Limb (tissue), 2 donors: Measurements from ENCODE around the gene MTUS2.

Source experiments
- DNase-seq, 2 donors: peaks; one replicate each; pipeline ENCODE4 v3.0.0-alpha.2; 2016; ENCODE audit errors: extremely low spot score in 2 of 2

The MTUS2 gene

DNA sequence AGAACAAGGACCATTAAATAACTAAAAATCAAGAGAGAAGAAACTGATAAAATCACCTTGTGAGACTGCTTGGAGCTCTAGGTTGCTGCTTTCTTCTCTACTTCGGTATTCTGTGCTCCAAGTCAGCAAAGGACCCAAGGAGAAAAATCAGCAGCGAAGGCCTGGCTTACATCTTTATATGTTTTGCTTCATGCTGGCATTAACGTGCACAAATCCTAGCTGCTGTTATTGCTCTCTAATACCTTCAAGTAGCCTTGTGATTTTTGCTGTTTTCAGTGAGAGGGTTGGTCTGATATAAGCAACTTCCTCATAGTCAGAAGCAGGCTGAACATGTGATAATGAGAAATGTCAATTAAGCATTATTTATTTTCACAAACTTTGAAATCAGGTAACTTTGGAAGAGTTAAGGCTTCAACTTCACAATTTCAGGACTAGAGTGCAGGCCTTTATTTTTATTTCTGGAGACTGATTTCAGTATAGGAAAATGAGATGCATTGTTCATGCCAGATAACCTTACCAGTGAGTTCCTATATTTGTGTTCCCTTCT is 410.2 kb downstream of the MTUS2 start:
- DNase-seq = no peak

DNA sequence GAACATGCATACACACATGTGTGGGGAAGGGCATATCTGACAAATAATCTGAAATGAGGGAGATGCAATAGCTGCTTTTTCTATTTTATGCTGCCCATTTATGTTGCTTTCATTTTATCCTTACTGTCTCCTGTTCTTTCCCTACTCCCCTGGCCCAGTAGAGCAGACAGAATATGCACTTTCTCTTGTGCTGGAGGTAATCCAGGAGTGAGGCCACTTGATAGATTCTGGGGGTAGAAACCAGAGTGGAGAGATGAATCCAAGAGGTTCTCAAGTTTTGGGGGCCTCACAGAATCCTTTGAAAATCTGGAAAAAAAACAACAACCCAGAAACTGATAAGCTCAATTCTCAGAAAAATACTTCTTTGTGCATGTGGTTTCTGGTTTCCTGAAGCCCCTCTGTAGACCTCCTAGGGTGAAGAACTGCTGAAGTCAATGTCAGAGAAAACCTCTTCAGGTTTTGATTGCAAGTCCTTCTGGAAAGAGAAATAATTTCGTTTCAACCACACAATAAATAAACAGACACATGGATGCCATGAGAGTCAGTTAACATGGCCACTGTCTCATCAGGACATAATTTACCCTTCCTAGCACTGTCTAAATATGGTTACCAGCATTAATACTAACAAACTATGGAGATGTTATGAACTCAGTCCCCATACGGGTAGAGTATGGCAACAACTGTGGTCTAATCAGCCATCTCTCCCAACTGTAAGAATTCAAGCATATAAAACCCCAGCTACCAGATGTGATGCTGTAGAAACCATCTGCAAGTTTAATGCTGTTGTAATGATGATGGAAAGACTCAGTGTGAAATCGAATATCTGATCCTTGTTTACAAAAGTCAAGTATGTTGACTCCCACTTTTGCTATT is 419.8 kb downstream of the MTUS2 start:
- no peak for DNase-seq

DNA sequence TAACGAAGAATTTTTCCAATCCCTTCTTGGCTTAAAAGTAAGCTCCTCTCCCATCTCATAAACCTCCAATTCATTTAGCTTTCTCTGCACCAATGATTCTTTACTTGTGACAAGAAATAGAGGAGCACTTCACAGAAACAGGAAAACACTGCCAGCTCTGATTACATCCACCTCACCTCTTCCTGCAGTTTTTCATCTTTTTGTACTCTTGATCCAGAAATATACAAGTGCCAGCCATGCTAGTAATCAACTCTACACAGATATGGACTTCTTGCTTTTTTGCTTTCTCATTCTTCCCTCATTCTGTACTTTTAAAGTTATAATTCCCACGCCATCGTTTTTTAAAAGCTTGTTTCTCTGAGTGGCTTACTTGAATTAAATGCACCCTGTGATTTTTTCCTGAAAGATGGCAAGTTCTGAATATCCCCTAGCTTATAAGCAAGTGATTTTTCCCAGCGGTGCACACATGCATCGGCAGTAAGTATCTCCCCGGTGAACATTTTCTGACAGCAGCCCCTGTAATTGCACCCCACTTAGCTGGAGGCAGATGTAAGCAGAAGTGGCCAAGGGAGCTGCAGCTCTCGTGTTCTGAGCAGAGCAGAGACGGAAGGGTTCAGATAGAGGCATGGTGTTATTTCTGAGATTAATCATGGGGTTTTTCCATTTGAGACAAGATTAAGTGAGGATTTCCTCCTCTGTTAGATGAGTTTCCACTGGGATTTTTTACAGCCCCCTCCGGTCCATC is 434.7 kb downstream of the MTUS2 start:
- no peak for DNase-seq

DNA sequence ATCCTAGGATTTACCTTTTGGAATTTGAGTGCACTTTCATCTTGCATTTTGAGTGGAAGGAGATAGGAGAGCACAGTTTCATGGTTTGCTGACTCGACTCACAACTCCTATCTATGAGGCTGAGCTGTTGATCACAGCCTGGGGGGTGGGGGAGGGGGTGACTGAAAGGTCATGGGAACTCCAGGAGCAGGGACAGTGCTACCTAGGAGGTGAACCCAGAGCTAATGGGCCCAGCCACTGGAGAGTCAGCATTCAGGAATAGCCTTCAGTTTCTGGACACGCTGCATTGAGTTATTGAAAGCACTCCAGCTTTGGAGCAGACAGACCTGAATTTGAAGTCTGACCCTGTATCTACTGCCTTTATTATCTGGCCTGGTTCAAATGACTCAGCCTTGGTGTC is 435.4 kb downstream of the MTUS2 start:
- DNase-seq = no peak

DNA sequence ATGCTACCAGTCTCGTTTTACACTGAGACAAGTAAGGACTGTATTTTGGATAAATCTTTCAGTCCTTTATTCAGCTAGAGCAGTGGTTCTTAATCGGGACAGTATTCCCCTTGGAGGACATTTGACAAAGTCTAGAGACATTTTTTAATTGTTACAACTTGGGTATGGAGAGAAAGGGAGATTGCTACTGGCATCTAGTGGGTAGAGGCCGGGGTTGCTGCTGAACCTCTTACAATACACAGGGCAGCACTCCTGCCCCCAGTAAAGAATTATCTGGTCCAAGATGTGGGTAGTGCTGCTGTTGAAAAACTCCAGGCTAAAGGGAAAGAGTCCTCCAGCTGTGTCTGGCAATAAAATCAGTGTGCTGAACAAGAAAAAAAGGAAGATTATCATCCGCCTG is 440.5 kb downstream of the MTUS2 start:
- no peak for DNase-seq

DNA sequence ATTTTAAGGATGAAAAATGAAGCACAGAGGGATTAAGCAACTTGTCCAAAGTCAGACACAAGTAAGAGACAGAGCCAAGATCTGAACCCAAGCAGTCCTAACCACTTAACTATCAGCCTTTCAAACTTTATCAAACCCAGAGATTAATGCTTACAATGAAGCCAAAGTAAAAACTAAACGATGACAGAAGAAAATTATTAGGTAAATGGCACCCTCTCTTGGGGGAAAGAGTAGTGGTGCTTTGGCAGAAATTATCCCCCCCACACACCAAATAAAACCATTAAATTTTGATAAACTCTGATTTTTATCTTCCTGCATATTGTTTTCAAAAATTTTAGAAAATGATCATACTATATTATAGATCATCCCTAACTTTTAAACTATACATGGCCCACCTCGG is 446.1 kb downstream of the MTUS2 start:
- no peak for DNase-seq

DNA sequence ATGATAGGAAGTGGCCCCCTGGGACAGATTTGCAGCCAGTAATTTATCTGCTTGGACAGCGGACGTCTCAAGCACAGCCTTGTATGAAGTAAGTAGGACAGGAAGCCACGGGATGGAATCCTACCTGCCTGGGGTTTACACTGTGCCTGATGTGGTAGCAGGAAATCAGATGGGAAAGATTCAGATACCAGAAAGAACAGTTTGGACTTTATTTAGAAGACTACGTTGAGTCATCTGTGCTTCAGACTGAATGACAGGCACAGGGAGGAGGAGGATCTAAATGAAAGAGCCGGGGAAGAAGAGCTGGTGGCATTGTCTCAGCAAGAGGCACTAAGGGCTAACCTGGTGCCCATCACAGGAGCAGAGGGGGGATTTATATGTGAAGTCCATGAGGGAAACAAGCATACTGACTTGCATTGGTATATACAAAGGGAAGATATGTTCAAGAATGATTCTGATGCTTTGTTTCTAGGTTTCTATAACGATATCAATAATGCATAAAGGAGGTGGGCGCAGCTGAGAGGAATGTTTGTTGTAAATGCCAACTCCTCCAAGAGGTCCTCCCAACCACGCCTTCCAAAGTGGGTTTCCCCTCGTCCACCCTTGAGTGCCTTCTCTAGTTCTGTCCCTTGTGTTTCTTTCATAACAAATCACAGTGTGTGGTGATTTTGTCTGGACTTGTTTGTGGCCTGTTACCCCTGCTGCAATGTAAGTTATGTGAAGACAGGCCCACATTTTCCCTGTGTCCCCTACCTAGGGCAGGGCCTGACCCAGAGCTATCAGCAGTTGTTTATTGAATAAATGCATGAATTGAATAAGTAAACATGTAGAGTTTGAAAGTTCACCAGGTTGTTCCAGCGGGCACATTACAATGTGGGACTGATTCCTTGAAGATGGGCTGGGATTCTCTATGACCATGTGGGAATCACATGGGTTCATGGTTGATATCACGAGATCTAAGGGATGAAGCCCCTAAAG is 446.9 kb downstream of the MTUS2 start:
- DNase-seq = no peak

DNA sequence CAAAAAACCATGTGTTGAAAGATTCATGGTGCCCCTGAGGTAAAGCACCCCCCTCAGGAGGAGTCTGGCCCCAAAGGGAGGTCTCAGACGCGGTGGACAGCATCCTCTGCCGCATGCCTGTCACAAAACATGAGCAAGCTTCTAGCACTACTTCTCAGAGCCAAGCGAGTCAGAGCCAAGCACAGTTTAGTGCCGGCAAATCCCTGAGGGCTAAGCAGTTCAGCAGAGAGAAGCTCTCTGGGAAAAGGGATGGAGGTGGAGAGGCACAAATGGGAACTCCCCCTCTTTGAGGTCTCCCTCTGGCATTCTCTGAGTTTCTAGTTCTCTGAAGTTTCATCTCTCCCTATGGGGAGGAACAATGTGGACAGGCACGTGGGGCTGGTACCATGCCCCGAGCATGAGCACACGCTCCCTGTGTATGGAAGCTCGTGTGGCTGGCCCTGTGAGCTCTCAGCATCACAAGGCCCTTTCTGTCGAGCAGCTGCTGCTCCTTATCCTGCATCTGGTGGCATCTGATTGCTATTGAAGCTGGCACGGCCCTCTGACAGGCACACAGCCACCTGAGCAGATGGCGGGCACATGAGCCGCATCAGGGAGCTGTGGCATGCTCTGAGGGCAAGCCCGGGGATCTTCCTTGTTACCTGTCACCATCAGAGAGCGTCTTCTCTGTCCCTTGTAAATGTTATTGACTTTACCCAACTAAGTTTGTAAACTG is 450.3 kb downstream of the MTUS2 start:
- no peak for DNase-seq

DNA sequence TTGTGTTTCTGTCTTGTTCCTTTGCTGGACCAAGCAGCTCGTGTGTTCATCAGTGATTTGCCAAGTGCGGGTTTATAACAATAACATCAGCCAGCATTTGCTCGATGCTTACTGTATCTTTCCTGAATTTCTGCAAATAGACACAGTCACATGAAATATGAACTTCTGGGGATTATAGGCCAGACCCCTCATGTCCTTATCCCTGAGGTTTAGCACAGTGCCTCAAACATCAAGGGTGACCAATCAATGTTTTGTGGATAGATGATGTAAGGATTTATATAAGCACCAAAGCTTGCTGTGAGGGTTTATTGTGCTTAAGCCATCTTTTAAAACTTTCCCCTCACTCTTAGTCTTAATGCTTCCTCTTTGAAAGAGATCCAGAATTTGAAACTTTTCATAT is 451.5 kb downstream of the MTUS2 start:
- no peak for DNase-seq

DNA sequence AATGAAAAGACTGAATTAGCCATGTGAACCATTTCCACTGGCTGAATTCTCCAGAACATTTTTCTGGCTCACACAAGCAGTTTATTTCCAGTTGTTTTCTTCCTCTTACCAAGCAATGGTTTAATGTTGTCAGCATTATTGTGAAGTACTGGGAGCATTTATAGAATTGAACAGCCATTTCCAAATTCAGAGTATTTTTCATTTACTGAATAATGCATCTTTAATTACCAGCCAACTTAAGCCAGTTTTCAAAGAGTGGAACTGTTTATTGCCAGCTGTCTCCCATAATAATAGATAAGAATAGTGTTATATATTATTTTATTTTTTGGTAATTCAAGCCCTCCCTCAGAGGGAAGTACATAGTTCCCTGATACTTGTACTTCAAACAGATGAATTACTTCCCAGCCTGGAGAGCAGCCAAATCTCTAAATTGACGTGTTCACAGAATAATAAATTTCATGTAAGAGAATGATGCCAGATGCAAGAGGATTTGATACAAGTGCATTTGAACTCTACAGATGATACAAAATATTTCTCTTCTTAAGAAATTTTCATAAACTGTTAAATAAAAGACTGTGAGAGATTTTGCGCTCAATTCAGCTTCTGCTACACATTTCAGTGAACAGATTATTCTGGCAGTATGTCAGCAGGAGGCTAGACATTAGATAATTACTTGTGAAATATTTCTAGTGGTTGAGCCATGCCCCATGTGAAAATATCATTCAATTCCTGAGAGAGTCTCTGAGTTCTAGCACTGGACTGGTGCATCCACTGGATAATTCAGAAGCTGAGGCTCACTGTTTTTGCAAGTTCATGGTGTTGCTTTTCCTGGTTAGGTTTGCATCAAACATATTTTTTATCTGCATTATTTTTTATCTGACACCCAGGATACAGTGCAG is 459.5 kb downstream of the MTUS2 start:
- DNase-seq = peak in 1 of 2 donors; percentile 24

DNA sequence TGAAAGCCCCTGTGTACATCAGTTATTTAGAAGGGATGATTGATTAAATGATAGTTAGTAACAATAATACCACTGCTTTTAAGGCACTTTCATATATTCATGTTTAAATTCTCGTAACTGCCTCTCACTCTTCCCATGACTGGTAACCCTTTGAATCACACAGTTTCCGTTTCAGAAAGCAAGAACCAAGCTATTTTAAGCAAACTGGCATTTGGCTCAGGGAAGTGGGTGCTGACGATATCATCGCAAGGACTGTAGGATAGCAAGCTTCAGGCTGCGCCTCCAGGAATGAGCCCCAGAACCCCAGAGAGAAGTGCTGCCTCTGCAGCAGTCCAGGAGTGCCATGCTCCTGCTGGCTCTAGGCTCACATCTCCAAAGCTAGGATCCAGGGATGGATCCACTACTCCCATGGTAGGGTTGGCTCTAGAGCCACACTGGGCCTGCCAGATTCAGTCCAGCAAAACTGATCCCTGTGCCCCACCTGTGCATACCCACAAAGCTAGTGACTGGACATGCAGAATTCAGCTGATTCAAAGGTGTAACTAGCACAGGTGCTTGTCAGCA is 461.9 kb downstream of the MTUS2 start:
- DNase-seq = no peak

DNA sequence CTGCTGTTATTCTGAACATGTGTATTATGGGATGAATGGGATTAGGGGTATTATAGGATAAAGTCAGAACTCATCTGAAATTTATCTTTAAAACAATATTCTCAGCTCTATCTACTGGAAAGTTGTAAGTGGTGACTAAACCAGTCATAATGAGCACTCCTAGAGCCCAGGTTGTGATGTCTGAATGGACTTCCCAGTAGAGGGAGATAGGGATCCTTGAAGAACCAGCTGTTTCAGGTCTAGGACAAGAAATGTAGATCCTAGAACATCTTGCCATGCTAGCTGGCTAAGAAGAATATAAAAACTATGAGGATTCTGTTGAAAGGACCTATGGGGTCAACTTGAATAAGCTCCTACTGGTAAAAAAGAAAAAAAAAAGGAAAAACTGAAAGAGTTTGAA is 464.6 kb downstream of the MTUS2 start:
- no peak for DNase-seq

DNA sequence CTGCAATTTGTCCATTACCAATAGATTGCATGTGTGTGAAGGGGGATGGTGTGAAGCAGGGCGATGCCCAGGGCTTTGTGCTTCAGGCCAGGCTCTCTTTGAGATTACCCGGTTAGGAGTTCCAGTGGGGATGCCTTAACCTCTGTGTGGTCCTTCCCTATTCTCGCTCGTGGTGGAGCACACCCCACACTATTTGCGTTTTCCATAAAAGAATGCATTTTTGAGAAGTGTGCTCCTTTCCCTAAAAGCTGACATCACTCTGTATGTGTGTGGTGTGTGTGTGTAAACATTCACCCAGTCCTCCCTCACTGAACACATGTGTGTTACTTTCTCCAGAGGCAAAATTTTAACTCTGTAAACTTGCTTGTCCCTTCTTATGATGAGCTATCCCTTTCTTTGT is 467.1 kb downstream of the MTUS2 start:
- DNase-seq = no peak

DNA sequence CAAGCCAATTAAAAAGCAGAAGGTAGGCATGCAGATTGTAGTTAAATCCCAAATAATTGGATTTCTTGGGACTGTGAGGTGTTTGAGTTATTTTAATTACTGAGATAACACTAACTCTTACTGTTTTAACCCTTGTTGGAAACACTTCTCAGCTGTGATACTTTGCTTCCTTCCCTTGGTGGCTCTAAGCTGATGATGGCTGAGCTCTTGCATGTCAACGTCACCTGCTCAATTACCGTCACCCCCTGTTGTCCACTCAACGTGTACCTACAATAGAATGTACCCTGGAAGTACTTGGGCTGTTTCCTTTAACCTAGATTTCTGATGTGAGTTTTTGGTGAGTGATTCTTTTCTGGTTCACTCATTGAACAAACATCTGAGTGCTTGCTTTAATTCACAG is 471.9 kb downstream of the MTUS2 start:
- no peak for DNase-seq

DNA sequence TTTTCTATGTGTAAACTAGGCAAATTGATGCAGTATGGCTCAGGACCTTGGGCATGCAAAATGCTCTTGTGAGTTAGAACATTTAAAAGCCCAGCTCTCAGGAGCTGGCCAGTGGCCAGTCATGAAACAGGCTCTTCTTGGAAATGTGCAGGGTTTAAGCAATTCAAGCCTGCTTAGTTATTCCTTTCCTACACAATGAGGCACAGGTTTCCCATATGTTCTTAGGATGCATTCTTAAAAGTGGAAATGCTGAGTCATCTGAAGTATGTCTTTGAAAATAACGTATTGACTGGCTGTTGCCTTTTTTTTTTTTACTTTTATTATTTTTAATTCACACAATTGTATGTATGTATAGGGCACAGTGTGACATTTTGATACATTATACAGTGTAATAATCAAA is 474.7 kb downstream of the MTUS2 start:
- DNase-seq = no peak

DNA sequence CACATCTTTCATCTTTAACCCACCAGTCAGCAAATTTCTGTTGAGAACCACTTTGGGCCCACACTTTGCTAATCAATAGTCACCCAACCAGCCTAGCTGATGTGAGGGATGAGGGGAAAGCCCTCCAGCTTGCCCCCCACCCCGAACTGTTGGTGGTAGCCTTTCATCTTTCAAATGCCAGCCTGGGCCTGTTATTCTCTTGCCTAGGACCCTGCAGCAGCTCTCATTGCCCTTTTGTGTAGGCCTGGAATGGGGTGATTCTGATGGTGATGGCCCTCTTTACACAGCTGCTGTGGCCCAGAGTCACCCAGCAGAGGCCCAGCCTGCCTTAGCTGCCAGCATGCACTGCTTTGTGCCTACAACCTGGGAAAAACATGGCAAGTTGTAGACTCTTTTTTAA is 480.9 kb downstream of the MTUS2 start:
- no peak for DNase-seq

DNA sequence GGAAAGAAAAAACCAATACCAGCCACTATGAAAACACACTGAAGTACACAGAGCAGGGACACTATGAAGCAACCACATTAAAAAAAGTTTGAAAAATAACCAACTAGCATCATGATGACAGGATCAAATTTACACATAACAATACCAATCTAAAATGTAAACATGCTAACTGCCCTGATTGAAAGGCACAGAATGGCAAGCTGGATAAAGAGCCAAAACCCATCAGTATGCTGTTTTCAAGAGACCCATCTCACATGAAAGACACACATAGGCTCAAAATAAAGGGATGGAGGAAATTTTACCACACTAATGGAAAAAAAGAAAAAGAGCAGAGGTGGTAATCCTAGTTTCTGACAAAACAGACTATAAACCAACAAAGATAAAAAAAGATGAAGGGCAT is 484.0 kb downstream of the MTUS2 start:
- DNase-seq = no peak

DNA sequence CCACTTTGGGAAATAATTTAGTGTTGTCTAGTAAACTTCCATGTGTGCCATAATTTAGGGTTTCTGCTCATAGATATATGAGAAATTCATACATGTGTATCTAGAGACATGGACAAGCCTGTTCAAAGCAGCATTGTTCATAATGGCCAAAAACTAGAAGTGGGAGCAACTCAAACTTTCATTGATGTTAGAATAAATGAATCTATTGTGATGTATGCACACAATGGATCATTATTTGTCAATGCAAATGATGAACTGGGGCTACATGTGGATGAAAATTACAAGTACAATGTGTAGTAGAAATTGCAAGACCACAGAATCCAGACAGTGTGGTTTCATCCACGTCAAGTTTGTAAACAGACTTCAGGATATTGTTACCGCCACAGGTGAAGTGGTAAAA is 490.7 kb downstream of the MTUS2 start:
- no peak for DNase-seq

DNA sequence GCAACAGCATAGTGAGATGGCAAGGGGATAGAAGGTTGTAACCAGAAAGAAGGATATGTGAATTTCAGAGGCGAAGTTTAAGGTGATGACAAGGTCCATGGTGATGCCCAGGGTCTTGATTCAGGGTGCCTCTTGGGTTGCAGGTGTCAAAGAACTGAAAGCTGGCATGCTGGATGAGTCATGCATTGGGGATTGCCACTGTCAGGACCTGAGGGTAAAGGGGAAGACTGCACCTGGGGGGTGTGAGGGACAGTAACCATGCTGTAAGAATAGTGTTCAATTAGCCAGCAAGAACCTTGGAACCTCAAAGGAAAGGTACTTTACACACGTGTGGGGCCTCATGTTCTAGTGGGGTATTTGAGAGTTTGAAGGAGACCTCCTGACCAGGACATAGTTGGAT is 495.7 kb downstream of the MTUS2 start:
- no peak for DNase-seq
